ENCODE results near the gene ATOSB.

GRCh38 chr9:35074791-35075190, 40.9 kb downstream of the ATOSB start:
- TF ChIP-seq SUZ12 (IDR thresholded peaks at IDR 0.05) (no peak), TARDBP (IDR thresholded peaks at IDR 0.05) (no peak), FOXA1 (IDR thresholded peaks at IDR 0.05) (no peak), SP1 (IDR thresholded peaks at IDR 0.05) (no peak), CTBP1 (IDR thresholded peaks at IDR 0.05; ENCODE audit: borderline replicate concordance) (no peak), BHLHE40 (IDR thresholded peaks at IDR 0.05; ENCODE audit: borderline replicate concordance) (no peak), HDGF (IDR thresholded peaks at IDR 0.05; ENCODE audit: borderline replicate concordance) (no peak)
